HuH-7 (cell line): ENCODE results near the gene CELA2A.

ENCODE experiments used
- DNase-seq: peaks from one replicate; pipeline ENCODE4 v3.0.0; 2011; ENCODE audit warnings: low spot score

CELA2A gene

GRCh38 chr1:15456313-15456954 lies at the start of gene CELA2A:
TSS of gene CELA2A (plus strand) at chr1:15456732. CDS start at chr1:15456754, 22 bp downstream.
- DNase-seq = no peak

GRCh38 chr1:15407580-15407979 lies 49.0 kb upstream of the CELA2A start:
- no peak for DNase-seq

GRCh38 chr1:15408890-15409387 lies 47.6 kb upstream of the CELA2A start:
- no peak for DNase-seq

- DNase-seq = peak; percentile 93
These were observed 46.9 kb upstream of the CELA2A start, which contains the start of gene EFHD2 for GRCh38 chr1:15409388-15410222. TSS of gene EFHD2 (plus strand) at chr1:15409888. CDS start at chr1:15409972, 84 bp downstream.

- DNase-seq = no peak
These were observed 46.2 kb upstream of the CELA2A start for GRCh38 chr1:15410223-15410883.

GRCh38 chr1:15410884-15411245 lies 45.7 kb upstream of the CELA2A start:
- DNase-seq = no peak

- no peak for DNase-seq
These were observed 44.9 kb upstream of the CELA2A start for GRCh38 chr1:15411593-15412137.

GRCh38 chr1:15412175-15412800 lies 44.2 kb upstream of the CELA2A start:
- no peak for DNase-seq

- DNase-seq = no peak
These were observed 43.7 kb upstream of the CELA2A start for GRCh38 chr1:15412843-15413242.

- no peak for DNase-seq
These were observed 42.7 kb upstream of the CELA2A start for GRCh38 chr1:15413563-15414444.

GRCh38 chr1:15414445-15414983 lies 42.0 kb upstream of the CELA2A start:
- no peak for DNase-seq

- no peak for DNase-seq
These were observed 39.2 kb upstream of the CELA2A start for GRCh38 chr1:15417059-15417934.

GRCh38 chr1:15418806-15419515 lies 37.6 kb upstream of the CELA2A start:
- DNase-seq = no peak

- no peak for DNase-seq
These were observed 35.6 kb upstream of the CELA2A start for GRCh38 chr1:15420853-15421465.

- no peak for DNase-seq
These were observed 33.7 kb upstream of the CELA2A start for GRCh38 chr1:15422871-15423270.

GRCh38 chr1:15423355-15424077 lies 33.0 kb upstream of the CELA2A start:
- no peak for DNase-seq

GRCh38 chr1:15424146-15424667 lies 32.3 kb upstream of the CELA2A start:
- DNase-seq = no peak

GRCh38 chr1:15424981-15425380 lies 31.6 kb upstream of the CELA2A start:
- DNase-seq = no peak
